ENCODE results near the gene ZNF280D. TPM values are rescaled to one million over a fixed set of nuclear protein-coding genes. Genes with fewer than 3 reads are reported as not detected.

The ZNF280D gene
- total RNA-seq, 1 experiment from 2014 or later: 21.5 TPM

GRCh38 chr15:56690733-56691132 lies 42.6 kb downstream of the ZNF280D start:
- DNase-seq (ENCODE audit: low read depth, low spot score): no peak
- Histone ChIP-seq H3K9me3 (ENCODE audit: control insufficient read depth, insufficient read depth, low read depth, low read length) (no peaks in the 10 kb centered on the region), H3K4me3 (ENCODE audit: low read depth in 2 of 2, low read length in 2 of 2) (no peak overlapping the region), H3K4me1 (ENCODE audit: control insufficient read depth, insufficient read depth, low read length) (no peaks in the 10 kb centered on the region), H3K36me3 (ENCODE audit: control insufficient read depth, insufficient read depth, low read length) (no peaks in the 10 kb centered on the region; the same call in 1 of the 2 replicates), H3K27me3 (ENCODE audit: control insufficient read depth, insufficient read depth, low read length) (no peaks in the 10 kb centered on the region), H3K27ac (ENCODE audit: low read length) (no peak overlapping the region)
- ChIA-PET POLR2A (no interaction called here), CTCF (interaction anchor here (0.7 kb wide), 1 partner anchor 13 kb away, joined by 3 read pairs; no protein-coding TSS in a partner anchor)
- TF ChIP-seq SIN3A (IDR thresholded peaks at IDR 0.05; ENCODE audit: borderline replicate concordance, insufficient read depth, low read depth, low read length): no peak
- TF ChIP-seq TCF7L2 (IDR thresholded peaks at IDR 0.05; ENCODE audit: low read depth, low read length): no peak
- TF ChIP-seq, protein P1, sequence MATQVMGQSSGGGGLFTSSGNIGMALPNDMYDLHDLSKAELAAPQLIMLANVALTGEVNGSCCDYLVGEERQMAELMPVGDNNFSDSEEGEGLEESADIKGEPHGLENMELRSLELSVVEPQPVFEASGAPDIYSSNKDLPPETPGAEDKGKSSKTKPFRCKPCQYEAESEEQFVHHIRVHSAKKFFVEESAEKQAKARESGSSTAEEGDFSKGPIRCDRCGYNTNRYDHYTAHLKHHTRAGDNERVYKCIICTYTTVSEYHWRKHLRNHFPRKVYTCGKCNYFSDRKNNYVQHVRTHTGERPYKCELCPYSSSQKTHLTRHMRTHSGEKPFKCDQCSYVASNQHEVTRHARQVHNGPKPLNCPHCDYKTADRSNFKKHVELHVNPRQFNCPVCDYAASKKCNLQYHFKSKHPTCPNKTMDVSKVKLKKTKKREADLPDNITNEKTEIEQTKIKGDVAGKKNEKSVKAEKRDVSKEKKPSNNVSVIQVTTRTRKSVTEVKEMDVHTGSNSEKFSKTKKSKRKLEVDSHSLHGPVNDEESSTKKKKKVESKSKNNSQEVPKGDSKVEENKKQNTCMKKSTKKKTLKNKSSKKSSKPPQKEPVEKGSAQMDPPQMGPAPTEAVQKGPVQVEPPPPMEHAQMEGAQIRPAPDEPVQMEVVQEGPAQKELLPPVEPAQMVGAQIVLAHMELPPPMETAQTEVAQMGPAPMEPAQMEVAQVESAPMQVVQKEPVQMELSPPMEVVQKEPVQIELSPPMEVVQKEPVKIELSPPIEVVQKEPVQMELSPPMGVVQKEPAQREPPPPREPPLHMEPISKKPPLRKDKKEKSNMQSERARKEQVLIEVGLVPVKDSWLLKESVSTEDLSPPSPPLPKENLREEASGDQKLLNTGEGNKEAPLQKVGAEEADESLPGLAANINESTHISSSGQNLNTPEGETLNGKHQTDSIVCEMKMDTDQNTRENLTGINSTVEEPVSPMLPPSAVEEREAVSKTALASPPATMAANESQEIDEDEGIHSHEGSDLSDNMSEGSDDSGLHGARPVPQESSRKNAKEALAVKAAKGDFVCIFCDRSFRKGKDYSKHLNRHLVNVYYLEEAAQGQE (IDR thresholded peaks at IDR 0.05; ENCODE audit: insufficient read depth in 1 of 2, low read depth in 2 of 2, low read length in 1 of 2): no peak
- TF ChIP-seq POLR2AphosphoS5 (IDR thresholded peaks at IDR 0.05; ENCODE audit: low read depth, low read length): no peak
- TF ChIP-seq, protein P2, sequence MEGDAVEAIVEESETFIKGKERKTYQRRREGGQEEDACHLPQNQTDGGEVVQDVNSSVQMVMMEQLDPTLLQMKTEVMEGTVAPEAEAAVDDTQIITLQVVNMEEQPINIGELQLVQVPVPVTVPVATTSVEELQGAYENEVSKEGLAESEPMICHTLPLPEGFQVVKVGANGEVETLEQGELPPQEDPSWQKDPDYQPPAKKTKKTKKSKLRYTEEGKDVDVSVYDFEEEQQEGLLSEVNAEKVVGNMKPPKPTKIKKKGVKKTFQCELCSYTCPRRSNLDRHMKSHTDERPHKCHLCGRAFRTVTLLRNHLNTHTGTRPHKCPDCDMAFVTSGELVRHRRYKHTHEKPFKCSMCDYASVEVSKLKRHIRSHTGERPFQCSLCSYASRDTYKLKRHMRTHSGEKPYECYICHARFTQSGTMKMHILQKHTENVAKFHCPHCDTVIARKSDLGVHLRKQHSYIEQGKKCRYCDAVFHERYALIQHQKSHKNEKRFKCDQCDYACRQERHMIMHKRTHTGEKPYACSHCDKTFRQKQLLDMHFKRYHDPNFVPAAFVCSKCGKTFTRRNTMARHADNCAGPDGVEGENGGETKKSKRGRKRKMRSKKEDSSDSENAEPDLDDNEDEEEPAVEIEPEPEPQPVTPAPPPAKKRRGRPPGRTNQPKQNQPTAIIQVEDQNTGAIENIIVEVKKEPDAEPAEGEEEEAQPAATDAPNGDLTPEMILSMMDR (IDR thresholded peaks at IDR 0.05): no peak
- no peak for ATAC-seq
- intact Hi-C loops (cut with micrococcal nuclease; ENCODE audit: unreplicated experiment) (no loop called here), in situ Hi-C loops (cut with HindIII; ENCODE audit: low pct_unique_long_range_greater_than_20kb, low sequenced_read_pairs) (no loop called here)
- no TSS peak for BruUV-seq (replicated peaks)

- DNase-seq (ENCODE audit: low read depth, low spot score) (no peak), ATAC-seq (no peak)
- ChIA-PET POLR2A (no interaction called here), CTCF (no interaction called here)
- intact Hi-C loops (cut with micrococcal nuclease; ENCODE audit: unreplicated experiment): no loop called here
- Histone ChIP-seq H3K4me3 (ENCODE audit: low read depth in 2 of 2, low read length in 2 of 2) (no peak overlapping the region), H3K9me3 (ENCODE audit: control insufficient read depth, insufficient read depth, low read depth, low read length) (no peaks in the 10 kb centered on the region), H3K27me3 (ENCODE audit: control insufficient read depth, insufficient read depth, low read length) (no peaks in the 10 kb centered on the region), H3K4me1 (ENCODE audit: control insufficient read depth, insufficient read depth, low read length) (no peaks in the 10 kb centered on the region), H3K27ac (ENCODE audit: low read length) (no peak overlapping the region), H3K36me3 (ENCODE audit: control insufficient read depth, insufficient read depth, low read length) (peaks cover 2% of the 10 kb centered on the region; the same call in 1 of the 2 replicates)
- TF ChIP-seq TCF7L2 (IDR thresholded peaks at IDR 0.05; ENCODE audit: low read depth, low read length): no peak
- TF ChIP-seq, protein P1 (IDR thresholded peaks at IDR 0.05; ENCODE audit: insufficient read depth in 1 of 2, low read depth in 2 of 2, low read length in 1 of 2): no peak
- no peak for TF ChIP-seq SIN3A (IDR thresholded peaks at IDR 0.05; ENCODE audit: borderline replicate concordance, insufficient read depth, low read depth, low read length)
- TF ChIP-seq POLR2AphosphoS5 (IDR thresholded peaks at IDR 0.05; ENCODE audit: low read depth, low read length): no peak
- in situ Hi-C loops (cut with HindIII; ENCODE audit: low pct_unique_long_range_greater_than_20kb, low sequenced_read_pairs): no loop called here
- BruUV-seq (replicated peaks): no TSS peak
These were observed 49.4 kb downstream of the ZNF280D start for GRCh38 chr15:56683908-56684307.

Measured in Panc1 (cell line).